GM19467 (cell line): ENCODE measurements around the gene PUM1.
A peak's percentile ranks its signal among the peaks of the same experiment; 100 is the strongest.
"Not testable (repeated sequence)": the region's sequence is repeated elsewhere in the genome, so short reads cannot be mapped to it uniquely, and the experiment has no call there.

Experiments
- ATAC-seq: cut with Tn5 transposase; IDR thresholded peaks from one replicate; pipeline ENCODE4 v1.9.1; 2021; ENCODE audit warnings: mild to moderate bottlenecking, moderate library complexity; ENCODE audit not compliant: unreplicated experiment

The PUM1 gene, protein sequence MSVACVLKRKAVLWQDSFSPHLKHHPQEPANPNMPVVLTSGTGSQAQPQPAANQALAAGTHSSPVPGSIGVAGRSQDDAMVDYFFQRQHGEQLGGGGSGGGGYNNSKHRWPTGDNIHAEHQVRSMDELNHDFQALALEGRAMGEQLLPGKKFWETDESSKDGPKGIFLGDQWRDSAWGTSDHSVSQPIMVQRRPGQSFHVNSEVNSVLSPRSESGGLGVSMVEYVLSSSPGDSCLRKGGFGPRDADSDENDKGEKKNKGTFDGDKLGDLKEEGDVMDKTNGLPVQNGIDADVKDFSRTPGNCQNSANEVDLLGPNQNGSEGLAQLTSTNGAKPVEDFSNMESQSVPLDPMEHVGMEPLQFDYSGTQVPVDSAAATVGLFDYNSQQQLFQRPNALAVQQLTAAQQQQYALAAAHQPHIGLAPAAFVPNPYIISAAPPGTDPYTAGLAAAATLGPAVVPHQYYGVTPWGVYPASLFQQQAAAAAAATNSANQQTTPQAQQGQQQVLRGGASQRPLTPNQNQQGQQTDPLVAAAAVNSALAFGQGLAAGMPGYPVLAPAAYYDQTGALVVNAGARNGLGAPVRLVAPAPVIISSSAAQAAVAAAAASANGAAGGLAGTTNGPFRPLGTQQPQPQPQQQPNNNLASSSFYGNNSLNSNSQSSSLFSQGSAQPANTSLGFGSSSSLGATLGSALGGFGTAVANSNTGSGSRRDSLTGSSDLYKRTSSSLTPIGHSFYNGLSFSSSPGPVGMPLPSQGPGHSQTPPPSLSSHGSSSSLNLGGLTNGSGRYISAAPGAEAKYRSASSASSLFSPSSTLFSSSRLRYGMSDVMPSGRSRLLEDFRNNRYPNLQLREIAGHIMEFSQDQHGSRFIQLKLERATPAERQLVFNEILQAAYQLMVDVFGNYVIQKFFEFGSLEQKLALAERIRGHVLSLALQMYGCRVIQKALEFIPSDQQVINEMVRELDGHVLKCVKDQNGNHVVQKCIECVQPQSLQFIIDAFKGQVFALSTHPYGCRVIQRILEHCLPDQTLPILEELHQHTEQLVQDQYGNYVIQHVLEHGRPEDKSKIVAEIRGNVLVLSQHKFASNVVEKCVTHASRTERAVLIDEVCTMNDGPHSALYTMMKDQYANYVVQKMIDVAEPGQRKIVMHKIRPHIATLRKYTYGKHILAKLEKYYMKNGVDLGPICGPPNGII

DNA sequence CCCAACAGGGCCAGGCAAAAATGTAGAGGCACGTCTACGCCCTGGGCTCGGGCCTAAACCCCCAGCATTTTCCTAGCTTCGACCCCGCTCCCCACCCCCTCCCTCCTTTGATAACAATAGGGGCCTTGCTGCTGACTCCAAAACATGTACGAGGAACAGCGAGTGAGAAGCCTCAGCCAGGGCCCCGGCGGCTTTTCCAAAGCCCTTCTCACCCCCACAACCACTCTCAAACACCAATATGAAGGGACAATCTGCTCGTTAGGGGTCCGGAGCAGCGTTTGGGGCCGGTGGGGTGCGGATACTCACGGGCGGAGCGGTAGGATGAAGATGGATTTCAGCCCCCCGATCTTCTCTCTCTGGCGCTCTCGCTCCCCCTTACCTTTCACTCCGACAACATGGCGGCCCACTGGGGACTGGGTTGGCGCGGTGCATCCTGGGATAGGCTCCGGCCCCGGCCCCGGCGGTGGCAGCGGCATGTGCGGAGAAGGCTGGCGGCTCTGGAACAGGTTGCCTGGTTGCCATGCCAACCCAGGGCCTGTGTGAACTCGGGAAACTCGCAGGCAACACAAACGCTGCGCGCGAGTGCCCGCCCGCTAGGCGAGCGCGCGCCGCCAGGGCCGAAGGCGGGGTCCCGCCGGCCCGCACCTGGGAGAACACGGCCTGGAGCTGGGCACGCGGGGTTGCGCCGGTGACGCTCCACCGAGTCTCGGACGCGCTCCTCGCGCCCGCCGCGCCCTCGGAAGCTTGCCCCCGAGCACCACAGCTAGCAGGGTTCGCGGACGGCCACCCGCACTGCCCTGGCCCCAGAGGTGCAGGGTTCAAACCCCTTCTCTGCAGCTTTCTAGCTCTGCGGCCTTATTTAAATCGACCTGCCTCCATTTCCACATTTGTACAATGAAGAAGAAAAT lies at the start of gene PUM1:
PUM1 (minus strand) TSS at position 408 of the 908 bp plus-strand sequence. CDS start 6,151 bp downstream, outside the sequence.
- ATAC-seq, result peak; percentile 90

DNA sequence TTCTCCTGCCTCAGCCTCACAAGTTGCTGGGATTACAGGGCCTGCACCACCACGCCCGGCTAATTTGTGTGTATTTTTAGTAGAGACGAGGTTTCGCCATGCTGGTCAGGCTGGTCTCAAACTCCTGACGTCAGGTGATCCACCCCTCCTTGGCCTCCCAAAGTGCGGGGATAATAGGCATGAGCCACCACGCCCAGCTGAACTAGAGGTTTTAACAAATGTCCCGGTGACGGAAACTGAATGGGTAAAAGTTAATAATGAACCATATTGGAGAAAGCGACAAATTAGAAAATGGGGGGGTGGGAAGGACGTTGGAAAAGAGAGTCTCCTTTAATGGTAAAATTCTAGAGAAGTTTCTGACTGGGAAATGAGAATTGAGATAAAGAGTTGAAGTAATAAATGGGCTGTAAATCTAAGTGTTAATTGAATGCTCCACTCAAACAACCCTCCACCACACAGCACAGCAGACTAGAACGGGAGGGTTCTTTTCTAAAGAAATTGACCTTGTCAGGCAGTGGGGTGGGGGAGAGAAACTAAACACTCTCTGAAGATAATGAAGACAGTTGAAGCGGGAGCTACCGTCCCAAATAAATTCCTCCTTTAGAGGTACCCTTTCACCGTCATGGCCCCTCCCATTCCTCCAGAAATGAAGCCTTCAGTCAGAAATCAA lies 46.9 kb upstream of the PUM1 start:
- no peak for ATAC-seq

DNA sequence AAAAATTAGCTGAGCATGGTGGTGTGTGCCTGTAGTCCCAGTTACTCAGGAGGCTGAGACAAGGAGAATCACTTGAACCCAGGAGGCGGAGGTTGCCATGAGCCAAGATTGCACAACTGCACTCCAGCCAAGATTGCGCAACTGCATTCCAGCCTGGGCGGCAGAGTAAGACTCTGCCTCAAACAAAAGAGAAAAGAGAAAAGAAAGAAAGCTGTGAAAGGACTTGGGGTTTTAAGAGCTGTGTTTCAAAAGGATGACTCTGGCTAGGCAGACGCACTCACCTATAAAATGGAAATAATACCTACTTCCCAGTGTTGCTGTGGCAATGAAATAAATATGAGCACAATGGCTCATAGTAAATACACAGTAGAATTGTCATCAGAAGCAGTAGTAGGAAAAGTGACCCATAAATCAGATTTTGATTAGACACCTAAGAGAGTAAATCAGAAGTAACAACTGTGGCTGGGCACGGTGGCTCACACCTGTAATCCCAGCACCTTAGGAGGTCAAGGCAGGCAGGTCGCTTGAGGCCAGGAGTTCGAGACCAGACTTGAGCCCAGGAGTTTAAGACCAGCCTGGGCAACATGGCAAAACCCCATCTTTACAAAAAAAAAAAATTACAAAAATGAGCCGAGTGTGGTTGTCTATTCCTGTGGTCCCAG lies 45.9 kb upstream of the PUM1 start:
- ATAC-seq, result no peak

DNA sequence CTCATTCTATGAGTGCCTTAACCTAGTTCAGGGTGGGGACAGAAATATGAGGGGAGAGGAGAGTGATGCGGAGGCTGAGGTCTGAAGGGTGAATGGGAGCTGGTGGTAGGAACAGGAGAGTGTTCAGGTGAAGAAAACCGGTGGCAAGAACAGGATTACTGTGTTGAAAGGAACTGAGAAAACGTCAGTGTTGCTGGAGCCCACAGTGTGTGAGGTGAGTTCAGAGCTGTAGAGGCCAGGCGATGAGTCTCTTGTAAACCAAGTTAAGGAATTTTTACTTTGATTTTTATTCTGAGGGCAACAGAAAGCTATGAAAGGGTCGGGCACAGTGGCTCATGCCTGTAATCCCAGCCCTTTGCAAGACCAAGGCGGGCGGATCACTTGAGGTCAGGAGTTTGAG lies 45.3 kb upstream of the PUM1 start:
- no peak for ATAC-seq

DNA sequence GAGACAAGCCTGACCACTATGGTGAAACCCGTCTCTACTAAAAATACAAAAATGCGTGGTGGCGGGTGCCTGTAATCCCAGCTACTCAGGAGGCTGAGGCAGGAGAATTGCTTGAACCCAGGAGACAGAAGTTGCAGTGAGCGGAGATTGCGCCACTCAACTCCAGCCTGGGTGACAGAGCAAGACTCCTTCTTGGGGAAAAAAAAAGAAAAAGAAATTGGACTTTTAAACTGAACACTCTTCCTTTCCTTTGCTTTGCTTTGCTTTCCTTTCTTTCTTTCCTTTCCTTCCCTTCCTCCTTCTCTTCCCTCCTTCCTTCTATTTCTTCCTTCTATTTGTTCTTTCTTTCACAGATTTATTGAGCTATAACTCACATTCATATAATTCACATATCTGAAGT lies 43.3 kb upstream of the PUM1 start:
- no peak for ATAC-seq

DNA sequence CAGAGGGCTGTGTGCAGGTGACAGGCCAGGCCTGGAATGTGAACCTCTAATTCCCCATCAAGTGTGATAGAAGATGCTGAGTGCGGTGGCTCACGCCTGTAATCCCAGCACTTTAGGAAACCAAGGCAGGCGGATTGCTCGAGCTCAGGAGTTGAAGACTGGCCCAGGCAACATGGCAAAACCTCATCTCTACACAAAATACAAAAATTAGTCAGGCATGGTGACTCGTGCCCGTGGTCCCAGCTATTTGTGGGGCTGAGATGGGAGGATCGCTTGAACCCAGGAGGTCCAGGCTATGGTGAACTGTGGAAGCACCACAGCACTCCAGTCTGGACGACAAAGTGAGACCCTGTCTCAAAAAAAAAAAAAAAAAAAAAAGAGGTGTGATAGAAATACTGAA lies 40.1 kb upstream of the PUM1 start:
- no peak for ATAC-seq

DNA sequence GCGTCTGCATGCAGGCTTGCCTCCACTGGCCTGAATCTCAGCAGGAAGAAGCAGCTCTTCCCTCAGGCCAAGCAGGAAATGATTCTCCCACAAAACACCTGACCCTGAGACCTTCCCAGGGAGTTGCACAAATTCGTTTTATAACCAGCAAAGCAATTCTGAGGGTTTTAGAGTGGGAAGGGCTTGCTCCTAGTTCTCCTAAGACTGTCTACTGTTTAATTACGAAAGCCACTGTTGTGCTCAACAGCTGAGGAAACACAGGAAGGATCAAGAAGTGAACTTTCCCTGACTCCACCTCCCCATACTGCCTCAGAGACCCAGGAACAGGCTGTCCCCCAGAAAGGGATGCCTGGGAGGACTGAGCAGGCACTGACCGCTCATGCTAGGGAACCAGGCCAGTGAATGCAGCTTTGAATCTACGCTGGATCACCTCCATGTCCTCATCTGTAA lies 37.0 kb upstream of the PUM1 start:
- no peak for ATAC-seq

DNA sequence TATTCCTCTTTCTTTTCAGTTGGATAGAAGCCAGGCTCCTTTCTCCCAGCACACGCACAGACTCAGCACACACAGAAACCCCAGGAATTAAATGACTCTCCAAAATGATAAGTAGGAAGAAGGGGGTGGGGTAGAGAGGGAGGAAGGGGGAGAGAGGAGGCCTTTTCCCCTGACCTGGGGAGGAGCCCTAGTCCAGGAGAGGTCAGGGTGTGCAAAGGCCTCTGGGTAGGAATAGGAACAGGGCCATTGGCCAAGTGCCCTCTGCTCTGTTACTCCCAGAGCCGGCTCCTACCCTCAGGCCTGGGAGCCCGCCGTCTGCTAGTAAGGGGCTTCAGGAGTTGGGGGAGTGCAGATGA lies 35.6 kb upstream of the PUM1 start:
- ATAC-seq, result no peak

DNA sequence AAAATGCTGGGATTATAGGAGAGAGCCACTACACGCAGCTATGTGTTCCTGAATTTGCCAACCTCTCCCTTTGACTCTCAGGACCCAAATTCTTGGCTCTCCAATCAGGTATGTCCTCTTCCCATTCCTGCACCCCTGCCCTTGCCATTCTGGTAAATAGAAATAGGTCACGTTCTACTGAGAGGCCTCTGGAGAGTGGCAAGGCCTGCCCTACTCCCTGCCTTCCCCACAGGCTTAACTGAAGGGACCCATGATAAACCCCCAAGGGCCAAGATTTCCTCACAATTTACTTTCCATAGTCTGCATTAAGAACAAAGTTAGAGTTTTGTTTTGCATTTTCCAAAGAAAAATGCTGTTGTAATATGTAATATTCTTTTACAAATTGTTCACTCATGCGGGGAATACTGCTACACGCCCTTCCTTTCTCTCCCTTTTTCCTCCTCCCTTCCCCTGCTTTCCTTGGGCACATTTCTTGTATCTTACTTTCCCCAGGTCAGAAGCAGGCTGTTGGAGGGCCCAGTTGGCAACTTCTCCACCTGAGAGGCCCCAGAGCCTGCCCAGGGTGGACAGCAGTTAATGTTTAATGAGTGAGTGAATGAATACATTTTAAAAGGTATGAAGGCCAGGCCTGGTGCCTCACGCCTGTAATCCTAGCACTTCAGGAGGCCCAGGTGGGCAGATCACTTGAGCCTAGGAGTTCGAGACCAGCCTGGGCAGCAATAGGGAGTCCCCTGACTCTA lies 33.9 kb upstream of the PUM1 start:
- ATAC-seq, result no peak

DNA sequence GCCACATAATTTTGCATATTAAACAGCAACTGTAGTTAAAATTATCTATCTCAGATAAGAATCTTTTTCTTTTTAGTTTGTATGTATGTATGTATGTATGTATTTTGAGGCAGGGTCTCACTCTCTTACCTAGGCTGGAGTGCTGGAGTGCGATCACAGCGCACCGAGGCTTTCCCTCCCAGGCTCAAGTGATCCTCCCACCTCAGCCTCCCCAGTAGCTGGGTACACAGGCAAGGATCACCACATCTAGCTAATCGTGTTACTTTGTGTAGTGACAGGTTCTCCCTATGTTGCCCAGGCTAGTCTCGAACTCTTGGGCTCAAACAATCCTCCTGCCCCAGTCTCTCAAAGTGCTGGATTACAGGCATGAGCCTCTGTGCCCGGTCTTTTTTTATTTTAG lies 30.5 kb upstream of the PUM1 start:
- no peak for ATAC-seq

DNA sequence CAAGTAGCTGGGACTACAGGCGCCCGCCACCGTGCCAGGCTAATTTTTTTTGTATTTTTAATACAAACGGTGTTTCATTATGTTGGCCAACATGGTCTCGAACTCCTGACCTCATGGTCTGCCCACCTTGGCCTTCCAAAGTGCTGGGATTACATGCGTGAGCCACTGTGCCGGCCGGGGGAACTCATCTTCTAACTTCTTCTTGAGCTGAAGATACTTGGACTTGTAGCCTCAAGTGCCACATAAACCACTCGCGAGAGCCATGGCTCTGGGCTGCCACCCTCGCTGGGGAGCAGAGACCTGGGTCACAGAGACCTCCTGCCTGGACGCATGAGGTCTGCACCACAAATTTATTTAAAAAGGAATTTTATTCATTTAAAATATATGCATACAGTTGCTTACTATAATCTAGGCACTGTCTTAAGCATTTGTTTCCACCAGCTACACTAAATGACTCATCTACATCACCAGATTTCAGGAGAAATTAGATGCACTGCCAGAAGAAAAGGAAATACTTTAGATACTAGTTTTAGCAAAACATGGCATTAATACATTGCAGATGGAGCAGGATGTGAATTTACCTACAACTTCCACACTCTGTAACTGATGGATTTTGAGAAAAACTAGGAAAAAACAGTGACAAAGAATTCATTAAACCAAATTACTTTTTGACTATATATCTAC lies 29.9 kb upstream of the PUM1 start:
- no peak for ATAC-seq

DNA sequence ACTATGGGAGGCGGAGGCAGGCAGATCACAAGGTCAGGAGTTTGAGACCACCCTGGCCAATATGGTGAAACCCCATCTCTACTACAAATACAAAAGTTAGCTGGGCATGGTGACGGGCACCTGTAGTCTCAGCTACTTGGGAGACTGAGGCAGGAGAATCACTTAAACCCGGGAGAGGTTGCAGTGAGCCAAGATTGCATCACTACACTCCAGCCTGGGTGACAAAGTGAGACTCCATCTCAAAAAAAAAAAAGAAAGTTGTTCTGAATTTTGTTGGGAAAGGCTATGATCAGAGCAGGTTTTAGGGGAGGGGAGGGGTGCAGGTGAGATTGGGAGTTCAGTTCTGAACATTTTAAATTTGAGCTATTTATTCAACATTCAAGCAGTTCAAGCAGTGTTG lies 22.6 kb upstream of the PUM1 start:
- not testable (repeated sequence) for ATAC-seq

DNA sequence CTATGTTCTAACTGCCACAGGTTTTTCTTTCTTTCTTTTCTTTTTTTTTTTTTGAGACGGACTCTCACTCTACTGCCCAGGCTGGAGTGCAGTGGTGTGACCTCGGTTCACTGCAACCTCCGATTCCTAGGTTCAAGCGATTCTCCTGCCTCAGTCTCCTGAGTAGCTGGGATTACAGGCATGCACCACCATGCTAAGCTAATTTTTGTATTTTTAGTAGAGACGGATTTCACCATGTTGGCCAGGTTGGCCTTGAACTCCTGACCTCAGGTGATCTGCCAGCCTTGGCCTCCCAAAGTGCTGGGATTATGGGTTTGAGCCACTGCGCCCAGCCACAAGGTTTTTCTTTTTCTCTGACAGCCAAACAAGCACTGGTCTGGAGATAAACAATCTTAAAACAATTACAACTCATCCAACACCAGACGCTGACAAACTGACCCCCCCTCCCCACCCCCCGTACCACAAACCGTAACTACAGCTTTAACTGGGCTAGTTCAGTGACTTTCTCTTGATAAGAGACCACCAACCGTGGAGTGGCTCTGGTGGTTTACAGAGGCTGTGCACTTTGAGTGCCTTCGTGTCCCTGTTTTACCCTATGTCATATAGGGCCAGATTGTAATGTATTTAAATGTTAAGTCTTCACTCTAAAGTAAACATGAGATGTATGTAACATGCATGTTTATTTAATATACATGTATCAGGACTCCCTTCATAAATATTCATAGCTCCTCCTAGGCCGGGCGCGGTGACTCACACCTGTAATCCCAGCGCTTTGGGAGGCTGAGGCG lies 19.5 kb upstream of the PUM1 start:
- ATAC-seq, result no peak

DNA sequence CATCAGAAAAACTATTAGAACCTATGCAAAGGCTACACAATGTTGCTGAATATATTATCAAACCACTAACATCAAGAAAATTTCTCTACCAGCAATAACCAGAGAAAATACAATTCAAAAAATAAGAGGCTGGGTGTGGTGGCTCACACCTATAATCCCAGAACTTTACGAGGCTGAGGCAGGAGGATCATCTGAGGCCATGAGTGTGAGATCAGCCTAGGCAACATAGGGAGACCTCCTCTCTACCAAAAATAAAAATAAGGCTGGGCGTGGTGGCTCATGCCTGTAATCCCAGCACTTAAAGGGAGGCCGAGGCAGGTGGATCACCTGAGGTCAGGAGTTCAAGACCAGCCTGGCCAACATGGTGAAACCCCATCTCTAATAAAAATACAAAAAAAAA lies 16.9 kb upstream of the PUM1 start:
- no peak for ATAC-seq

DNA sequence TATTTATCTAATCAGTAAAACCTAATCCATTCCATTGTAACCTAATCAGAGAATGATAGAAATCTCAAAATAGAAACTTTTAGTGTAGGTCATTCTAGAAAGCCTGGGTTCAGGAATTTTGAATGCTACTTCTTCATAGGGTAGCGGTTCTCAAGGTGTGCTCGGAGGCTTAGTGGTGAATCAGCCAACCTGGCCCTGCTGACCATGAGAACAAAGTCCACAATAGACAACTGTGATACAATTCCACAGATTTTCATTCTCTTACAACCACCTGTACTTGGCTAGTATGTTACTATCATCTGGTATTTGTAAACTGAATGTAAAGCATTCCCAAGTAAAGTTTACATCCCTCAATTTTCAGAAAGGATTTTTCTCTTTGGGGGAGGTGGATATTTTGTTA lies 7.5 kb upstream of the PUM1 start:
- ATAC-seq, result no peak

DNA sequence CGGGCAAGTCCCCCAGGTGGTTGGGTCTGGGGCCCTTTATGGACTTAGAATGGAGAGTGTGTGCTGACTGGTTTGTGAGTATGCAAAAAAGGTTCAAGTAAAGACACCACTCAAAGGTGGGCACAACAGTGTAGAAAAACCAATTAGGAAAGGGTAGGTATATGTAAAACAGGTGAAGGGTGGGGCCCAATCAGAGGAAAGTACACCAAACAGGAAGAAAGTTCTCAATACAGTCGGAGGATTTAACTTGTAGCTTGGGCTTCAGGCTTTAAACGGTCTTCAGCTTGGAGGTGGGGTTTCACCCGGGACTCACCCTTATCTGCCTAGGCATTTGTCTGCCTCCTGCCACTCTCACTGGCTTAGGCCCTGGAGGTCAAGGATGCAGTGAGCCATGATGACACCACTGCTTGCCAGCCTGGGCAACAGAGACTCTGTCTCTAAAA lies 6.8 kb upstream of the PUM1 start:
- ATAC-seq, result no peak

DNA sequence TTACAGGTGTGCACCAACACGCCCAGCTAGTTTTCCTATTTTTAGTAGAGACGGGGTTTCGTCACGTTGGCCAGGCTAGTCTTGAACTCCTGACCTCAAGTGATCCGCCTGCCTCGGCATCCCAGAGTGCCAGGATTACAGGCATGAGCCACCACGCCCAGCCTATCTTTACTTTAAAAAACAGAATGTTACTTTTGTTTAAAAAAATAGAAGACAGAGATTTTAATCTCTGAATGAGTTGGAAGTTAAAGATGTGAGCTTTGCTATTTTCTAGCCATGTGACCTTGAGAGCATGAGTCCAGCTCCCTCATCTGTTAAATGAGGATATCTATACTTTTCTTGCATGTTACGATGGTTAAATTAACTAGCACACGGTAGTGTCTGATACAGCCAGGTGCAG lies 3.9 kb upstream of the PUM1 start:
- ATAC-seq, result no peak
